Iris pigment epithelial cell (primary cell): Measurements from ENCODE around the gene ADSL.

Experiments used
- DNase-seq: peaks from one replicate; pipeline ENCODE4 v3.0.0-alpha.2; 2011; ENCODE audit warnings: low read depth

ADSL gene

DNA sequence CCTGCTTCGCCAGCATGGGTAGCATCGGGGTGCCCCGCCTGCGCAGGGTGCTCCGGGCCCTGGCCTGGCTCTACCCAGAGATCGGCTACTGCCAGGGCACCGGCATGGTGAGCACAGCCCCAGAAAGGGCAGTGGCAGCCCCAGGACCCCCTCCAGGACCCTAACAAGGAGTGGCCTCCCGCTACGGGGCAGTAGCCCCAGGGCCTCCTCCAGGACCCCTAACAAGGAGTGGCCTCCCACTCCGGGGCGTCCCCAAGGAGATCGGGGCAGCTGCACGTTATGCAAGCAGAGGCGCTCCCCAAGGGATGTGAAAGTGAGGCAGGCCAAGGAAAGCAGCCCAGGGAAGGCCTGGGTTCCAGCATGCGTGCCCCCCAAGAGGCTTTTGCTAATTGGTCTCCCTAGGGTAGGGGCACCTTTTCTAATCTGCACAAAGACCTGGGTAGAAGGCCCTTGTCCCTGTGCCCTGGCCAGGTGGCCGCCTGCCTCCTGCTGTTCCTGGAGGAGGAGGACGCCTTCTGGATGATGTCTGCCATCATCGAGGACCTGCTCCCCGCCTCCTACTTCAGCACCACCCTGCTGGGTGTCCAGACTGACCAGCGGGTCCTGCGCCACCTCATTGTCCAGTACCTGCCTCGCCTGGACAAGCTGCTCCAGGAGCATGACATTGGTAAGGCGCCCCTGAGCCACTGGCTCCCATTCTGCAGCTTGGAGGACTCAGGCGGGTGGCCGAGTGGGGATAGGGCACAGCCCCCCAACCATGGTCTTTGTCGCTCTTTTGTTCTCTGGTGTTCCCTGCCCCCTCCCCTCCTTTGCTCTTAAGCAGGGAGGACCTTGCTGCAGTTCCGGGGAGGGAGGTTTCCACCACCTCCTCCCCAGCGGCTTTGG, 59.1 kb downstream of the ADSL start:
- DNase-seq: no peak

DNA sequence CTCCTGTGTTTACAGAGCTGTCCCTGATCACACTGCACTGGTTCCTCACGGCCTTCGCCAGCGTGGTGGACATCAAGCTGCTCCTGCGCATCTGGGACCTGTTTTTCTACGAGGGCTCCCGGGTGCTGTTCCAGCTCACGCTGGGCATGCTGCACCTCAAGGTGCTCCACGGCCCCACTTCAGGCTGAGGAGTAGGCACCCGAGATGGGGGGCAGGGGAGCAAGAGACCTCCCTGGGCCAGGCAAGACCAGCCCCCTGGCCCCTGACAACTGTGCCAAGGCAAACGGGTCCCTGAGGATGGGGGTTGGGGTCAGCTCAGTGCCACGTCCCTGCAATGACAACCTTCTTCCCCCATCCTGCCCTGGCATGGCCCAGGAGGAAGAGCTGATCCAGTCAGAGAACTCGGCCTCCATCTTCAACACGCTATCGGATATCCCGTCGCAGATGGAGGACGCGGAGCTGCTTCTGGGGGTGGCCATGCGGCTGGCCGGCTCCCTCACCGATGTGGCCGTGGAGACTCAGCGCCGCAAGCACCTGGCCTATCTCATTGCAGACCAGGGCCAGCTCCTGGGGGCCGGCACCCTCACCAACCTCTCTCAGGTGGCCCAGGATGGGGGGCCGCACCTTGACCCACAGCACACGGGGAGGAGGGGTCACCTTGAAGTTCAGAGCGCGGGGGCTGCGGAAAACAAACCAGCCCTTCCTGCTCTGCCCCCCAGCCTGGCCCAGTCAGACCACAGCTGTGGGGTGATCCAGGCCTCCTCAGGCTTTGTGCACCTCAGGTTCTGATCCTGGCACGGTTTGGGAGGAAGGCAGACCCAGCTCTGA, 60.0 kb downstream of the ADSL start:
- DNase-seq: no peak

DNA sequence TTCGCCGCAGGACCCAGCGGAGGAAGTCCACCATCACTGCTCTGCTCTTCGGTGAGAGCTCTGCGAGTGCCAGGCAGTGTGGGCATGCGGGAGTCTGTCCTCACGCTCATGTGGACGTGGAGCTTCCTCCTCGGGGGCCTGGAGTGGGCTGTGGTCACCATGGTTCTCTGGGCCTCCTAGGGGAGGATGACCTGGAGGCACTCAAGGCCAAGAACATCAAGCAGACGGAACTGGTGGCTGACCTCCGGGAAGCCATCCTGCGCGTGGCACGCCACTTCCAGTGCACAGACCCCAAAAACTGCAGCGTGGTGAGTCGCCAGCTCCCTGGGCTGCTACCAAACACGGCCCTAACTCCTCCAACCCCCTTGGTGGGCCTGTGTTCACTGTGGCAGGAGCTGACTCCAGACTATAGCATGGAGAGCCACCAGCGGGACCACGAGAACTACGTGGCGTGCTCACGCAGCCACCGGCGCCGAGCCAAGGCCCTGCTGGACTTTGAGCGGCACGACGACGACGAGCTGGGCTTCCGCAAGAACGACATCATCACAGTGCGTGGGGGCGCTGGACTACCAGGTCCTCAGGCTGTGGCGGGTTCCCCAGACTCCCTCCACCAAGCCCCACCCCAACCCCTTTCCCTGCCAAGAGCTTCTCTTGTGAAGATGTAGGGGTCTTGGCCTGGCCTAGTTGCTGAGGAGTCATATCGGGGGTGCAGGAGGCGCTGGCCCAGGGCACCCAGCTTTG, 60.9 kb downstream of the ADSL start:
- no peak for DNase-seq

DNA sequence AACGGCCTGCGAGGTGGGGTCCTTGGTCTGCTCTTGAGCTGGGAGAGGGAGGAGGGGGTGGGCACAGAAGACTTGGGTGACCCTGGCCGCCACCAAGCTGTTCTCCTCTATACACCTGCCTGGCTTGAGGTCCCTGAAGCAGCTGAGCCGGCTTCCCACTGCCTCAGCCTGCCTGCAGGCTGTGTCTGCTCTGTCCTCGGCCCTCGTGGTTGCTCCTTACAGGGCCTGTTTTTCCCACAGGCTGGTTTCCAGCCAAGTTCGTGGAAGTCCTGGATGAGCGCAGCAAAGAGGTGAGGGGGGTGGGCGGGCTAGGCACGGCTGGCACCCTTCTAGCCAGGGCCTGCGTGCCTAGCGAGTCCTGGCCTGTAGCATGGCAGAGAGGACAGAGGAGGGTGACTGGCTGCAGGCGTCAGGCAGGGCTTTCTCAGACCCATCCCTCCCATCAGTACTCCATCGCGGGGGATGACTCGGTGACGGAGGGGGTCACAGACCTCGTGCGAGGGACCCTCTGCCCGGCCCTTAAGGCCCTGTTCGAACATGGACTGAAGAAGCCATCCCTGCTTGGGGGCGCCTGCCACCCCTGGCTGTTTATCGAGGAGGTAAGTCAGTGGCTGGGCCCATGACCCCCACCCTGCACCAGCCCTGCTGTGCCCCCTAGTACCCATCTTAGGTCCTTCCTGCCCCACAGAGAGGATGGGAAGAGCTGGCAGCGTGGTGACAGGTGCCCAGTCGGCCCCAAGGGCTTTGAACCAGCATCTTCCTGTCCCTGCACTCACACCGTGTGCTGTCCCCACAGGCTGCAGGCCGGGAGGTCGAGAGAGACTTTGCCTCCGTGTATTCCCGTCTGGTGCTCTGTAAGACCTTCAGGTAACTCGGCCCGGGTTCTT, 61.8 kb downstream of the ADSL start:
- DNase-seq: no peak

DNA sequence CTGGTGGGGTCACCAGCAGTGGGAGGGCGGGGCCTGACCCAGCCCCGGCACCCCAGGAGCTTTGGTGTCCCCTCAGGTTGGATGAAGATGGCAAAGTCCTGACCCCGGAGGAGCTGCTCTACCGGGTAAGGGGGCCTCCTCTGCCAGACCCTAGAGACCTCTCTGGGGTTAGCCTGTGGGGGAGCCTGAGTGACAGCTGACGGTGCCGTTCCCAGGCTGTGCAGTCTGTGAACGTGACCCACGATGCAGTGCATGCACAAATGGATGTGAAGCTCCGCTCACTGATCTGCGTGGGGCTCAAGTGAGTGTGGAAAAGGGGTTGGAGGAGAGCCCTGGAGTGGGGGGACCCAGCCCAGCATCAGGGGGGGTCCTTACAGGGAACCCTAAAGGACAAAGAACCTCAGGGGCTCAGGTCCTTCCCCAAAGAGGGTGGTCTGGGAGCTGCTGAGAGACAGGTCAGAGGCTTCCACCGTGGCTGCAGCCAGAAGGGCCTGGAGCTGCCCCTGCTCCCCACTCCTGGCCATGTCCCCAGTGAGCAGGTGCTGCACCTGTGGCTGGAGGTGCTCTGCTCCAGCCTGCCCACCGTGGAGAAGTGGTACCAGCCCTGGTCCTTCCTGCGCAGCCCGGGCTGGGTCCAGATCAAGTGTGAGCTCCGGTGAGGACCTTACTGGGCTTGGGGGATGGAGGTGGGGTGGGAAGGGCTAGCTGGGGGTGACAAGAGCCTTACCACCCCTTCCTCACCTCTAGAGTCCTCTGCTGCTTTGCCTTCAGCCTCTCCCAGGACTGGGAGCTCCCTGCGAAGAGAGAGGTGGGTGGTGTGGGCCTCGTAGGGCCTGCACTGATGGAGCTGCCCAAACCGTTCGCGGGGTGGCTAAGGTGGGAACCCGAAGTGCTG, 62.7 kb downstream of the ADSL start:
- no peak for DNase-seq

DNA sequence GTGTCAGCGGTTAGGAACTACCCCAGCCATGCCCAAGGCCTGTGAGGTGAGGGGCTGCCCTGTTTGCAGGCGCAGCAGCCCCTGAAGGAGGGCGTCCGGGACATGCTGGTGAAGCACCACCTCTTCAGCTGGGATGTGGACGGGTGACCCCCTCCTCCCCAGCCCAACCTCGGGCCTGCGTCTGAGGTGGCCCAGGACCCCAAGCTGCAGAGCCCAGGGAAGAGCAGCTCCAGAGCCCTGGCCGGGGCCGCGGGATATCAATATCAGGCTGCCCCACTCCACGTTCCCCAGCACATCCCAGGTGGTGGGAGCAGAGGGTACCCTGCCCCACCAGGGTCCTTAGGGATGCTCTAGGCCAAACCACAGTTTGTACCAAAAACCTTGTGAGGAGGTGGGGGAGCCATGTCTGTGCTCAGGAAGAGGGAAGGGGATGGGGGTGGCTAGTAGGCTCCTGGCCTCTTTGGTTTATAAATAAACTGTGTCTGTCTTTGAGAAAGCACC, 63.4 kb downstream of the ADSL start:
- no peak for DNase-seq

DNA sequence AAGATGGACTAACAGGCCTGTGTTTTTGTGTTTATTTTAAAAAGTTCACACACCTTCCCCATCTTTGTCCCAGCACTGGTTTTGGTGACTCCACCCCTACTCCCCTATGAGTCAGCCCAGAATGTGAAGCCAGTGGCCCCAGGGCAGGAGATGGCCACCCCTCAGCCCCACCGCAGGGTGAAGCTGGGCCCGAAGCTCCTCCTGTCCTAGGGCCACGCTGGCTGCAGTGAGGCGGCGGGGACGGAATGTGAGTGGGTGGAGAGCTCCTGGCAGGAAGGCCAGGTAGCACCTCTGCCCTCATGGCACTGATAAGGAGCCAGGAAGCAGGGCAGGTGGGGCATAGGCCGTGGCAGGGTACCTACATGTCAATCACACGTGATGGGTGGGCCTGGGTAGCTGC, 64.0 kb downstream of the ADSL start:
- DNase-seq: no peak

DNA sequence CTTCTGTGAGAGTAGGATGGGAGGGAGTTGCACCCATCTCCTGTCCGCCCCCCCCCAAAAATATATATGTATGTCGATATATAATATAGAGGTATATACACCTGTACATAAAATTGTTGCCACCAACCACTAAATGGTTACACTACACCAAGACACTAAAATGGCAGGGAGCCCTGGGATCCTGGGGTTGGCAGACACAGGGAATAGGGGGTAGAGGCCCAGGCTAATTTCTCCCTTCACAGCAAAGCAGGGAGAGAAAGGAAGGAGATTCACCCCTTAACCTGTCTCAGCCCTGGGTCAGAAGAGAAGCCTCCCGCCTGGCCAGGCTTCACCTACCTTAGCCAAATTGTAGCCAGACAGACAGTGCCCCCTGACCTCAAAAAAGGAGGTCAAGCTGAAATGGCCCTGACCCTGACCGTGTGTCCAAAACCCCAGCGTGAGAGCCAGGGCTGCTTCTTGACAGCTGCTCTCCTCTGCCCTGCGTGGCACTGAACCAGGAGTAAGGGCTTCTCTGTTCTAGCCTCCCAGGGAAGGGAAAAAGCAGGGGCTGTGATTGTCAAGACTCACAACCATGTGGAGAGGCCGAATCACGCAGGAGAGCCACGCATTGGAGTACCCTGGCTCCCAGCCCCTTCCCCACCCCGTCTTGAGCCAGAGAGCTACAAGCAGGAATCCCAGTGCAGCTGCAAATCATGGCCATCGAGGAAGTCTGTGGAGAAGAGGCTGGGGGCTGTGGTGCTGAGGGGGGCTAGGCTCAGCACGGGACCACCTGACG, 64.6 kb downstream of the ADSL start:
- DNase-seq: no peak

DNA sequence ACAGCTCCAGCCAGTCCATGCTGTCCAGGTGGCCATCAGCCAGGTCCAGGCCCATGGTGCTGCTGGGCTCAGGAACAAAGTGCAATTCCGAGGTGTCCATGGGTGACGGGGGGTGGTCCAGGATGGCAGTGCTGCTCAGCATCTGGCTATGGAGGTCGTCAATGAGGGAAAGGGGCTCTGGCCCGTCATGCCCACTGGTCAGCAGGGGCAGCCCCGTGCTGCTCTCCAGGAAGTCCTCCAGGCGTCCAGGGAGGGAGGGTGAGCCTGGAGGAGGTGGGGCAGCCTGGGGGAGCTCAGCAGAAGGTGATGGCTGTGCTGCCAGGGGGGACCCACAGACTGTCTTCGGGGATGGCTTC, 65.2 kb downstream of the ADSL start:
- DNase-seq: no peak

DNA sequence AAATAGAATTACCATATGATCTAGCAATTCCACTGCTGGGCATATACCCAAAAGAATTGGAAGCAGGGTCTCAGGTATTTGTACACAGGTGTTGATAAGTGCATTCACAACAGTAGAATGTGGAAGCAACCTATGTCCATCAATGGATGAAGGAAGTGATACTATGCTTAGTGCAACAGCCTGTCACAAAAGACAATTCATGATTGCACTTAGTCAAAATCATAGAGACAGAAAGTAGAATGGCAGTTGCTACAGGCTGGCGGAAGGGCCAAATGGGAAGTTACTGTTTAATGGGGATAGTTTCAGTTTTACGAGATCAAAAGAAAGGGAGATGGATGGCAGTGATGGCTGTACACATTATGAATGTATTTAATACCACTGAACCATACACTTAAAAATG, 66.1 kb downstream of the ADSL start:
- DNase-seq: no peak

DNA sequence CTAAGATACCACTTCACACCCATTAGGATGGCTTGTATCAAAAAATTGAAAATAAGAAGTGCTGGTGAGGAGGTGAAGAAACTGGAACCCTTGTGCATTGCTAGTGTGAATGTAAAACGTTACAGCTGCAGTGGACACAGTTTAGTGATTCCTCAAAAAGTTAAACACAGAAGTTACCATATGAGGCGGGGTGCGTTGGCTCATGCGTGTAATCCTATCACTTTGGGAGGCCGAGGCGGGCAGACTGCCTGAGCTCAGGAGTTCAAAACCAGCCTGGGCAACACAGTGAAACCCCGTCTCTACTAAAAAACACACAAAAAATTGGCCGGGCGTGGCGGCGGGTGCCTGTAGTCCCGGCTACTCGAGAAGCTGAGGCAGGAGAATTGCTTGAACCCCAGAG, 67.6 kb downstream of the ADSL start:
- no peak for DNase-seq

DNA sequence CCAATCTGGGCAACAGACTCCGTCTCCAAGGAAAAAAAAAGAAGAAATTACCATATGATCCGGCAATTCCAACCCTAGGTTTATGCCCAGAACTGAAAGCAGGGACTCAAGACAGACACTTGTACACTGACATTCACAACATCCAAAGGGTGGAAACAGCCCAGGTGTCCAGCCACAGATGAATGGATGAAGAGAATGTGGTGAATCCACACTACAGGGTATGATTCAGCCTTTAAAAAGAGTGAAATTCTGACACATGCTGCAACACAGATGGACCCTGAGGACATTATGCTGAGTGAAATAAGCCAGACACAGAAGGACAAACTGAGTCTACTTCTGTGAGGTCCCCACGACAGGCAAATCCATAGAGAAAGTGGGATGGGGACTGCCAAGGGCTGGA, 68.0 kb downstream of the ADSL start:
- DNase-seq: peak; percentile 11

DNA sequence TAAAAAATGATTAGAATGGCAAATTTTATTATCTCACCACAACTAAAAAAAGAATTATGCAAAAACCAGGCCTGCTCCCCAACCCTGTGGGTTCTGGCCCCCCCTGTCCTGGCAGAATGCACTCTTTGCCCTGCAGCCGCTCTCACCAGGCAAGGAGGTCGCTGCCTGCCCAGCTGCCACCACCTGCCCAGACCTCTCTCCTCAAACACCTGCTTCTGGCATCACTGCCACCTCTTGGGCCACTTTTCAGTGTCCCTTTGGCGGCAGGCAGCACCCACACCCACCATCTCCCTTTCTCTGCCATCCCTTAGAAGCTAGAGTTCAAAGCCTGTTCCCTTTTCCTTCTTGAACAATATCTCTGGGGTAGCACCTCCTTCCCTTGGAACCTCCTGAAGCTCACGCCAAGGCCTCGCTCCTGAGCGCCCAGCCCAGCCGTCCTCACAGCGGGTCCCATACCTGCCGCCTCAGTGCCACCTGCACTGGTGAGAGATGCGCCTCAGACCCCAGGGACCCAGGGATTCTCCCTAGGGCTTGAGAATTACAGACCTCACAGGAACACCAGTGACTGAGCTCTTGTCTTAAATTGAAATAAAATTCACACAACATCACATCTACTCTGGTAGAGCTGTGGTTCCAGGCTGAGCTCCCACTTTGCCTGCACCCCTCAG, 68.7 kb downstream of the ADSL start:
- DNase-seq: no peak

DNA sequence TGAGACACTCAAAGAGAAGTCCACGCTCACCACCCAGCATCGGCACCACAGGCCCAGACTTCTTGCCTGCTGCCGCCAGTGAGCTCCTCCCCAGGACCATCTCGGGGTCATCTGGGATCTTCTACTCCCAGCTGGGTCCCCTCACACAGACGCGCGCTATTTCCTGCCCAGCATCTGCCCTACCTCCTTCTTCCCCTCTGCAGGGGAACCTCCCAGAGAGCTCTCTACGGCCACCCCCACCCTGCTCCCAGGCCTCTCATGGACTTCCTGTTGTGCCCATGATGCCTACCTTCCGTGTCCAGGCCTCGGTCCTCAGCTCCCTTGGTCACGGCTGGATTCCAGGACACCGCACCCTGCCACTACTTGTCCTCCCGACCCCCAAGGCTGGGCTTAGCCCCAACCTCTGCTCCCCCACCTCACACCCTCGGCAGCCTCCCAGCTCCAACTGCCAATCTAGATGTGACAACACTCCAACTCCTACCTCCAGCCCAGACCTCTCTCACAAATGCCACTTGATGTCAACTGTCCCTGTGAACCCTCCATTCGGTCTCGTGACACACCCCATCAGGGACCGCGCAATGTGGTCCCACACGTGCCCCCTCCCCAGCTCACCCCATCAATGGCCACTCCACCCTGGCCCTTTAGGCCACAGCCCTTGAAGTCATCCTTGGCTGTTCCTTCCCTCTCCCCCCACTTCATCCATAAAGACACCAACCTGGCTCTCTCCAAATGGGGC, 69.4 kb downstream of the ADSL start:
- DNase-seq: no peak

DNA sequence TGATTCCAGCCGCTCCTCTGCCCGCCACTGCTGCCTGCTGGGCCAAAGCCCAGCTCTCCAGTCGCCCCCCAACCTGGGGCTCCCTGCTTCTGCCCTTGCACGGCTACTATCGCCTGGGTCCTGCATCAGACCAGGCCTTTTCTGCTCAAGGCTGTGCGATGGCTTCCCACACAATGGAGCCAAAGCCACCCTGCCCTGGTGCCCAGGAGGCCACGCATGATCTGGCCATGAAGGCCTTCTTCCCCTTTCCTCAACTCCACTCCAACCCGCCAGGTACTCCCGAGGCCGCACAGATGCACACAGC, 69.9 kb downstream of the ADSL start:
- DNase-seq: no peak

DNA sequence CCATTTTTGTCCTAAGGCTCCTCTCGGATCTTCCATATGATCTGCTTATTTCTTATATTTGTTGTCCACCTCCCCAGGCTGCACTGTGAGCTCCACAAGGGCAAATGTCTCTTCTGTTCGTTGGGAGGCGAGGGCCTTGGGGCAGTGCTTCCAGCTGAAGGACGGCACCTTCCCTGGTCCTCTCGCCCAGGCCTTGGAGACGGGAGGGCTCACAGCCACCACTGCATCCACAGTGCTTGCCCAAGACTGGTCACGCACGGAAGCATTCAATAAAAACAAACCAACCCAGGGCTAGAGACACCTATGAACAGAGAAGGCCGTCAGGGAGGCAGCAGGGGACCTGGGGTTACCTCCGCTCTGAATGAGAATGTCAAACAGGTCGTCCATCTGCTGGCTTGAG, 70.3 kb downstream of the ADSL start:
- no peak for DNase-seq

DNA sequence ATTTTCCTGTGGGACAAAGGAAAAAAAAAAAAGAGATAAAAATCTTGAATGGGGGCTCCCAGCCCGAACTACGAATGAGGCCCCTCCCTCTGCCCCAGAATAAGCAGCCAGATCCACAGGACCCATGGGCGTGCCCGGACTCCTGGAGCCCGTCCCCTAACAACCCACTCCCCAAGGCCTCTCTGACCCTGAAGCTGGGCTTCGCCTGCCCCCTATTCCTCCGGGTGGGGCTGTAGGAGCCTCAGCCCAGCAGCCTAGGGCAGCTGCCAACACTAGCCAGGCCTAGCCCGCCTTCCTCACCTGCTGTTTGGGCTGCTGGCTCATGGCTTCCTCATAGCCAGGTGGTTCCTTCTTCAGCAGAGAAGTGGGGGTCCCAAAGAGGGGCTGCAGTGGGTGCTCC, 70.7 kb downstream of the ADSL start:
- no peak for DNase-seq

DNA sequence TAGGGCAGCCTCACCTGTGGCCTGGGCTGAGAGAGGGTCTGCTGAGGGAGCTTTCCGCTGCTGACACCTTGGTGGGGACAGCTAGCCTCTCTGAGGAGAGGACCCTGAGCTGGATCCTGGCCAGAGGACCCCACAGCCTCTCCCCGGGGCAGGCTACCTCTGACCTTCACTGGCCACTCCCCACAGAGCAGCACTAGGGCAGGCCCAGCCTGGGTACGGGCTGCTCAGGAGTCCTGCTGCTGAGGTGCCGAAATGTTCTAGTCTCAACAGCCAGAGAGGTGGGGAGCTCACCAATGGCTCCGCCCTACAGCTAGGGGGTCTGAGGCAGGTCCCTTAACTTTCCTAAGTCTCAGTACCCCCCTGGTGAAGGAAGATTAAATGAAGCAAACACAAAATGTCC, 71.6 kb downstream of the ADSL start:
- no peak for DNase-seq
